H9 (cell line): Measurements from ENCODE around the gene SP140. TPM values are rescaled to one million over a fixed set of nuclear protein-coding genes. Genes with fewer than 3 reads are reported as not detected.

Experiments used
- DNase-seq: peaks from one replicate; pipeline ENCODE4 v3.0.0-alpha.2; 2017
- H2AFZ ChIP-seq: one replicate; pipeline ENCODE4 v1.6.1; 2013; ENCODE audit warnings: mild to moderate bottlenecking, low read length, control low read depth, moderate library complexity
- H2AK5ac ChIP-seq: 2 replicates; pipeline ENCODE4 v1.6.1; 2013; ENCODE audit warnings: low read length, control low read depth, mixed read lengths; ENCODE audit not compliant: insufficient read length
- H2BK120ac ChIP-seq: one replicate; pipeline ENCODE4 v1.6.1; 2013; ENCODE audit warnings: low read depth, mild to moderate bottlenecking, low read length, control low read depth, inconsistent platforms; ENCODE audit not compliant: poor library complexity, severe bottlenecking
- H2BK12ac ChIP-seq: 2 replicates; pipeline ENCODE4 v1.6.1; 2013; ENCODE audit warnings: low read length, control low read depth, mixed read lengths, low read depth; ENCODE audit not compliant: insufficient read length
- H2BK15ac ChIP-seq: 2 replicates; pipeline ENCODE4 v1.6.1; 2013; ENCODE audit warnings: low read depth, low read length, control low read depth
- H2BK20ac ChIP-seq: one replicate; pipeline ENCODE4 v1.6.1; 2013; ENCODE audit warnings: low read depth, mild to moderate bottlenecking, low read length, control low read depth, inconsistent platforms; ENCODE audit not compliant: poor library complexity, severe bottlenecking
- H2BK5ac ChIP-seq: 2 replicates; pipeline ENCODE4 v1.6.1; 2013; ENCODE audit warnings: low read length, control low read depth, mixed read lengths; ENCODE audit not compliant: insufficient read length
- H3K14ac ChIP-seq: 2 replicates; pipeline ENCODE4 v1.6.1; 2013; ENCODE audit warnings: low read length, control low read depth; ENCODE audit not compliant: insufficient read depth
- H3K18ac ChIP-seq: 2 replicates; pipeline ENCODE4 v1.6.1; 2013; ENCODE audit warnings: low read depth, mild to moderate bottlenecking, mixed read lengths, low read length, control low read depth; ENCODE audit not compliant: insufficient read length
- H3K23ac ChIP-seq: 2 replicates; pipeline ENCODE4 v1.6.1; 2013; ENCODE audit warnings: low read length, control low read depth, mixed read lengths, low read depth; ENCODE audit not compliant: insufficient read length
- H3K23me2 ChIP-seq: 2 replicates; pipeline ENCODE4 v1.6.1; 2013; ENCODE audit warnings: low read depth, mild to moderate bottlenecking, mixed read lengths, low read length, control low read depth; ENCODE audit not compliant: insufficient read length, poor library complexity, severe bottlenecking
- H3K27ac ChIP-seq: 2 replicates; pipeline ENCODE4 v1.5.1; 2013; ENCODE audit warnings: low read length, control low read depth, mixed read lengths, low read depth; ENCODE audit not compliant: insufficient read length
- H3K27me3 ChIP-seq: 2 replicates; pipeline ENCODE4 v1.6.1; 2013; ENCODE audit warnings: low read length, control low read depth, inconsistent platforms; ENCODE audit not compliant: insufficient read depth
- H3K4ac ChIP-seq: 2 replicates; pipeline ENCODE4 v1.6.1; 2013; ENCODE audit warnings: low read depth, mild to moderate bottlenecking, control low read depth, inconsistent platforms, low read length, moderate library complexity
- H3K4me1 ChIP-seq: 2 replicates; pipeline ENCODE4 v1.6.1; 2013; ENCODE audit warnings: low read length, control low read depth, inconsistent platforms; ENCODE audit not compliant: insufficient read depth
- H3K4me2 ChIP-seq: 2 replicates; pipeline ENCODE4 v1.6.1; 2013; ENCODE audit warnings: low read length, control low read depth, mixed read lengths; ENCODE audit not compliant: insufficient read length, insufficient read depth
- H3K56ac ChIP-seq: 2 replicates; pipeline ENCODE4 v1.6.1; 2013; ENCODE audit warnings: low read depth, mild to moderate bottlenecking, mixed read lengths, low read length, control low read depth; ENCODE audit not compliant: insufficient read length
- H3K79me1 ChIP-seq: 2 replicates; pipeline ENCODE4 v1.6.1; 2013; ENCODE audit warnings: low read depth, mild to moderate bottlenecking, moderate library complexity, low read length, control low read depth, inconsistent platforms; ENCODE audit not compliant: insufficient read depth, poor library complexity, severe bottlenecking
- H3K79me2 ChIP-seq: 2 replicates; pipeline ENCODE4 v1.6.1; 2013; ENCODE audit warnings: low read length, control low read depth, inconsistent platforms; ENCODE audit not compliant: insufficient read depth
- H3K9ac ChIP-seq: 2 replicates; pipeline ENCODE4 v1.6.1; 2013; ENCODE audit warnings: low read length, control low read depth, mixed read lengths; ENCODE audit not compliant: insufficient read length; ENCODE audit errors: extremely low read depth
- H3K9me3 ChIP-seq: one replicate; pipeline ENCODE4 v1.6.1; 2013; ENCODE audit warnings: low read depth, low read length, inconsistent platforms; ENCODE audit not compliant: control insufficient read depth
- H3T11ph ChIP-seq: one replicate; pipeline ENCODE4 v1.6.1; 2013; ENCODE audit warnings: mild to moderate bottlenecking, low read length, control low read depth, inconsistent platforms
- H4K20me1 ChIP-seq: one replicate; pipeline ENCODE4 v1.6.1; 2013; ENCODE audit not compliant: control insufficient read depth, insufficient read length, insufficient read depth
- H4K5ac ChIP-seq: 2 replicates; pipeline ENCODE4 v1.6.1; 2013; ENCODE audit warnings: low read depth, mild to moderate bottlenecking, mixed read lengths, low read length, control low read depth; ENCODE audit not compliant: insufficient read length
- H4K8ac ChIP-seq: replicated peaks from 2 replicates; pipeline ENCODE4 v1.6.1; 2013; ENCODE audit warnings: low read length, control low read depth, mixed read lengths, low read depth; ENCODE audit not compliant: insufficient read length
- H4K91ac ChIP-seq: 2 replicates; pipeline ENCODE4 v1.6.1; 2013; ENCODE audit warnings: low read depth, mild to moderate bottlenecking, moderate library complexity, mixed read lengths, low read length, control low read depth; ENCODE audit not compliant: insufficient read length
- H3K27ac Mint-ChIP-seq, 3 experiments: 2 replicates in 2 of 3; 3 replicates in 1 of 3; pipeline ENCODE4 v1.8.0; 2020 to 2021; ENCODE audit warnings: mixed read lengths in 3 of 3, mild to moderate bottlenecking in 1 of 3, moderate library complexity in 1 of 3
- H3K27me3 Mint-ChIP-seq: 2 replicates; pipeline ENCODE4 v1.8.0; 2021; ENCODE audit warnings: low read depth, mild to moderate bottlenecking, moderate library complexity, mixed read lengths
- H3K36me3 Mint-ChIP-seq, 3 experiments: 2 replicates in 2 of 3; 3 replicates in 1 of 3; pipeline ENCODE4 v1.8.0; 2020 to 2021; ENCODE audit warnings: low read depth in 3 of 3, mixed read lengths in 3 of 3; ENCODE audit not compliant: insufficient read depth in 1 of 3
- H3K4me1 Mint-ChIP-seq, 2 experiments: 2 replicates each; pipeline ENCODE4 v1.8.0; 2020; ENCODE audit warnings: mixed read lengths in 2 of 2
- H3K4me3 Mint-ChIP-seq, 2 experiments: 2 replicates in 1 of 2; 3 replicates in 1 of 2; pipeline ENCODE4 v1.8.0; 2020 to 2021; ENCODE audit warnings: mild to moderate bottlenecking in 2 of 2, mixed read lengths in 2 of 2, moderate library complexity in 1 of 2
- H3K9me3 Mint-ChIP-seq, 2 experiments: 2 replicates in 1 of 2; 3 replicates in 1 of 2; pipeline ENCODE4 v1.8.0; 2020; ENCODE audit warnings: mild to moderate bottlenecking in 2 of 2, mixed read lengths in 2 of 2, moderate library complexity in 1 of 2
- WGBS: extraction: QIAGEN DNeasy Blood & Tissue Kit; methylation state at CpG from one replicate; pipeline ENCODE4 v1.1.7; 2013; ENCODE audit warnings: missing lambda C conversion rate, low lambda C conversion rate, mixed read lengths; ENCODE audit not compliant: insufficient read length; ENCODE audit errors: extremely low coverage; 5-methylcytosine and 5-hydroxymethylcytosine counted together
- total RNA-seq: library from RNA; stranded (reverse); gene quantifications from 2 replicates; pipeline ENCODE4 v1.2.1, GENCODE V29; 2021
- TF ChIP-seq, protein P1 (sequence below): fragments of 200-600 bp; sonication (generic); conservative IDR thresholded peaks from 3 replicates; pipeline ENCODE4 v1.8.0; 2021; ENCODE audit warnings: antibody characterized with exemption, mild to moderate bottlenecking

SP140 gene
- total RNA-seq, 1 experiment from 2014 or later: 0.31 TPM

DNA sequence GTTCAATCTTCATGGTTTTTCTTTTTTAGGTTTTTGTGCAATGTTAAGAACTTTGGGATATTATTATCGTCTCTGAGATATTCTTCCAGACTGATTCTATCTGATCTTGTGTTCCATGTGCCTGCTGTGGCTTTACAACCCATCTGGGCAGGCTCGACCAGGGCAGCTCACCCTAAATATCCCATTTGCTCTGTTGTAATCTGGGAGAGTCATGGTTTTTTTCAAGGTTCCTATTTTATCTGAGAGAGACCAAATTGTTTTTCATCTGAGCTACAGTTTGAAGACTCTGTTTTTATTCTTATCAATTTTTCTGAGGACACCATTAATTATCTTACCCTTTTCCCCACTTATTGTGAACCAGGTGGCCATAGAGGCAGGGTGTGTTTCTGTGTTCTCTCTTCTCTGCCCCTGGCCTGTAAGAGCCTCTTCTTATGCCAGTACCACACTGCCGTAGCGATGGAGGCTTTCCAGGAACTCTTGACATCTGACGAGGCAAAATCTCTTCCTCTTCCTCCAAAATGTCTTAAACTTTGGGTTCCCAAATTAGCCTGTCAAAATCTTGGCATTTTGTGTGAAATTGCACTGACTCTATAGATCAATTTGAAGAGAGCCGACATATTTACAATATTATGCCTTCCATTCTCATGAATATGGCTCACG lies 104.5 kb downstream of the SP140 start:
- Histone ChIP-seq H2BK20ac (no peak overlapping the region), H3K79me2 (no peaks in the 10 kb centered on the region), H2BK120ac (no peak overlapping the region), H3K18ac (no peak overlapping the region), H2BK15ac (no peak overlapping the region), H4K8ac (no peak overlapping the region), H2AFZ (no peak overlapping the region), H4K20me1 (no peaks in the 10 kb centered on the region), H3K14ac (no peak overlapping the region), H3K79me1 (no peaks in the 10 kb centered on the region), H4K91ac (no peak overlapping the region), H3K56ac (no peak overlapping the region), H3T11ph (no peak overlapping the region), H3K27ac (no peak overlapping the region), H2AK5ac (no peak overlapping the region), H3K9me3 (no peaks in the 10 kb centered on the region), H3K23ac (no peak overlapping the region), H3K4ac (no peak overlapping the region), H3K27me3 (no peaks in the 10 kb centered on the region), H3K4me2 (no peak overlapping the region), H3K4me1 (no peaks in the 10 kb centered on the region), H2BK12ac (no peak overlapping the region), H3K23me2 (no peaks in the 10 kb centered on the region), H3K9ac (no peak overlapping the region), H2BK5ac (no peak overlapping the region), H4K5ac (no peak overlapping the region)
- TF ChIP-seq, protein P1, sequence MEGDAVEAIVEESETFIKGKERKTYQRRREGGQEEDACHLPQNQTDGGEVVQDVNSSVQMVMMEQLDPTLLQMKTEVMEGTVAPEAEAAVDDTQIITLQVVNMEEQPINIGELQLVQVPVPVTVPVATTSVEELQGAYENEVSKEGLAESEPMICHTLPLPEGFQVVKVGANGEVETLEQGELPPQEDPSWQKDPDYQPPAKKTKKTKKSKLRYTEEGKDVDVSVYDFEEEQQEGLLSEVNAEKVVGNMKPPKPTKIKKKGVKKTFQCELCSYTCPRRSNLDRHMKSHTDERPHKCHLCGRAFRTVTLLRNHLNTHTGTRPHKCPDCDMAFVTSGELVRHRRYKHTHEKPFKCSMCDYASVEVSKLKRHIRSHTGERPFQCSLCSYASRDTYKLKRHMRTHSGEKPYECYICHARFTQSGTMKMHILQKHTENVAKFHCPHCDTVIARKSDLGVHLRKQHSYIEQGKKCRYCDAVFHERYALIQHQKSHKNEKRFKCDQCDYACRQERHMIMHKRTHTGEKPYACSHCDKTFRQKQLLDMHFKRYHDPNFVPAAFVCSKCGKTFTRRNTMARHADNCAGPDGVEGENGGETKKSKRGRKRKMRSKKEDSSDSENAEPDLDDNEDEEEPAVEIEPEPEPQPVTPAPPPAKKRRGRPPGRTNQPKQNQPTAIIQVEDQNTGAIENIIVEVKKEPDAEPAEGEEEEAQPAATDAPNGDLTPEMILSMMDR: no peak
- no peaks in the 10 kb centered on the region; a peak in 1 of 5 replicates for H3K9me3 Mint-ChIP-seq
- no peaks in the 10 kb centered on the region for H3K27me3 Mint-ChIP-seq
- peaks cover 5% of the 10 kb centered on the region in 2 experiments; a peak in 2 of 4 replicates for H3K4me1 Mint-ChIP-seq
- no peak overlapping the region for H3K4me3 Mint-ChIP-seq
- no CpG with 5 or more reads among the region's 7 CpGs for WGBS
- H3K36me3 Mint-ChIP-seq: no peaks in the 10 kb centered on the region
- no peak for DNase-seq
- H3K27ac Mint-ChIP-seq: no peak overlapping the region
